Choroid plexus epithelial cell (primary cell): ENCODE measurements around the gene HOXB8.

Experiments used
- DNase-seq: peaks from one replicate; pipeline ENCODE4 v3.0.0-alpha.2; 2010; ENCODE audit warnings: low read depth
- H3K4me3 ChIP-seq: 2 replicates; pipeline ENCODE4 v1.5.1; 2011; ENCODE audit warnings: low read depth, mild to moderate bottlenecking, control low read depth, low read length, moderate library complexity
- TF ChIP-seq, protein P1 (sequence below): conservative IDR thresholded peaks from 2 replicates; pipeline ENCODE4 v1.5.1; 2011; ENCODE audit warnings: low read depth, mild to moderate bottlenecking, control low read depth, inconsistent platforms, low read length, moderate library complexity

Gene HOXB8

DNA sequence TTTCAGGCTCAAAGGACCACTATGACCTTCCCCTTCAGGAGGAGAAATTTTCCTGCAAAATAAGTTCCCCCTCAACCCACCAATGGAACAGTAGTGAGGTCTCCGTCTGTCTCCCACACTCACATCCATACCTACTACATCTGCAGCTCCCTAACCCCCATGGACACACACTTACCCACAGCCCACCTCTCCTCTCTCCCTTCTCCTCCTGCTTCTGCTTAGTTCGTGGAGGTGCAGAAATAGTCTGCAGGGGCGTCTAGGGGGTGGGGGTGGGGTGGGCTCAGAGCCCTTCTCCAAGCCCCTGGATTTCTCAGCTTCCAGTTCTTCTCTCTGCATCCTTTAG, 45.9 kb downstream of the HOXB8 start:
- H3K4me3 ChIP-seq: no peak overlapping the region
- TF ChIP-seq, protein P1, sequence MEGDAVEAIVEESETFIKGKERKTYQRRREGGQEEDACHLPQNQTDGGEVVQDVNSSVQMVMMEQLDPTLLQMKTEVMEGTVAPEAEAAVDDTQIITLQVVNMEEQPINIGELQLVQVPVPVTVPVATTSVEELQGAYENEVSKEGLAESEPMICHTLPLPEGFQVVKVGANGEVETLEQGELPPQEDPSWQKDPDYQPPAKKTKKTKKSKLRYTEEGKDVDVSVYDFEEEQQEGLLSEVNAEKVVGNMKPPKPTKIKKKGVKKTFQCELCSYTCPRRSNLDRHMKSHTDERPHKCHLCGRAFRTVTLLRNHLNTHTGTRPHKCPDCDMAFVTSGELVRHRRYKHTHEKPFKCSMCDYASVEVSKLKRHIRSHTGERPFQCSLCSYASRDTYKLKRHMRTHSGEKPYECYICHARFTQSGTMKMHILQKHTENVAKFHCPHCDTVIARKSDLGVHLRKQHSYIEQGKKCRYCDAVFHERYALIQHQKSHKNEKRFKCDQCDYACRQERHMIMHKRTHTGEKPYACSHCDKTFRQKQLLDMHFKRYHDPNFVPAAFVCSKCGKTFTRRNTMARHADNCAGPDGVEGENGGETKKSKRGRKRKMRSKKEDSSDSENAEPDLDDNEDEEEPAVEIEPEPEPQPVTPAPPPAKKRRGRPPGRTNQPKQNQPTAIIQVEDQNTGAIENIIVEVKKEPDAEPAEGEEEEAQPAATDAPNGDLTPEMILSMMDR: no peak
- no peak for DNase-seq

DNA sequence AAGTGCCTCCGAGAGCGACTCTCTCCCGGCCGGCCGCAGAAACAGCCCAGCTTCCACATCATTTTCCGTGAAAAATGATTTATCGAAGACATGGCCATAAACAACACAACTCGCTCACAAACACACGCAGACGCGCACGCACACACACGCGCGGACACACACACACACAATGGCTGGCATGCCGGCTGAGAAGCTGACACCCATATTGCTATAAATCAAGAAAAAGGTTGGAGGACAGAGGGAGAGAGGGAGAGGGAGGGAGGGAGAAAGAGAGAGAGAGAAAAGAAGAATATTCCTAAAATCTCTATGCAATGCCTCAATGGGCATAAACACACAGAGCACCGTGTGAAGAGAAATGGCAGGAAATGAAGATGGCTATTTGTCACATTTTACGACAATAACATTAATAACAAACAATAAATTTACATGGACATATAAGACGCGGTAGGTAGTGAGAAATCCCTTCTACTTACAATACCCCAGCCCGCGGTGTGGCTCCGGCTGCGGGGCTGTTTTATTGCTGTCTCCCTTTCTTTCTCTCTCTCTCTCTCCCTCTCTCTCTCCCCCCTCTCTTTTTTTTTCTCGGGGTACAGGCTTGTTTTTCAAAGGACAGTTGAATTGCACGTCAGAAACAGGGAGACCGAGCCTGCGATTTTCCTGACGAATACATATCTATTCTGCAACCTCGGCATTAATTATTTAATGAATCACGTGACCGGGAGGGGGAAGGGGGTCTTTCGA, 46.4 kb downstream of the HOXB8 start:
- TF ChIP-seq, protein P1: no peak
- DNase-seq: no peak
- H3K4me3 ChIP-seq: no peak overlapping the region

- H3K4me3 ChIP-seq: no peak overlapping the region
- TF ChIP-seq, protein P1: no peak
- no peak for DNase-seq
Observed at GRCh38 chr17:48567646-48568354, 47.3 kb downstream of the HOXB8 start.

DNA sequence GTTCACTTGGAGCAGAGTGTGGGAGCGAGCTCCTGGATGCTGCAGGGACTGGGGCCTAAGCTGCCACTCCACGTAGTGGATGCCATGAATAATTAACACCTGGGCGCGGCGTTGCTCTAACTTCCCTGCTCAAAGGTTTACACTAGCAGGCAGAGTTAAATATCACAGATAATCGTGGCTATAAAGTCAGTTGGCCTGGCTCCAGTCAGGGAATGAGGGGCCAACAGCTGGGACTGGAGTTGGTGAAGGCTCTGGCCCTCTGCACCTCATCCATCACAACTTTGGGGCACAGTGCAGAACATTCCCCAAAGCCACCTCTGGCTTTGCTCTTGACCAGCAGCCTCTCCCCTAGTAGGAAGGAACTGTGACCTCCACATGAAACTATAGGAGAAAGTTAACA, 47.9 kb downstream of the HOXB8 start:
- no peak overlapping the region for H3K4me3 ChIP-seq
- DNase-seq: no peak
- TF ChIP-seq, protein P1: no peak

GRCh38 chr17:48566717-48567116, 48.4 kb downstream of the HOXB8 start:
- H3K4me3 ChIP-seq: no peak overlapping the region
- DNase-seq: no peak
- TF ChIP-seq, protein P1: no peak

GRCh38 chr17:48565925-48566710, 49.0 kb downstream of the HOXB8 start:
- no peak for DNase-seq
- no peak overlapping the region for H3K4me3 ChIP-seq
- TF ChIP-seq, protein P1: no peak
